Esophagus muscularis mucosa (tissue), 4 donors: ENCODE data around the gene LGALS13.

ENCODE experiments used
- EP300 ChIP-seq: sonication (generic); formaldehyde crosslinking; IDR thresholded peaks from one replicate; pipeline ENCODE4 v1.6.1; 2017; ENCODE audit warnings: antibody characterized with exemption
- POLR2A ChIP-seq: fragments of 450-650 bp; IDR thresholded peaks from one replicate; pipeline ENCODE4 v1.6.1; 2017; ENCODE audit warnings: antibody characterized with exemption, moderate library complexity, mild to moderate bottlenecking, low read depth
- TF ChIP-seq, protein P1 (sequence below), 3 experiments: fragments of 200-600 bp in 2 of 3; fragments of 450-650 bp in 1 of 3; sonication (generic) in 2 of 3; IDR thresholded peaks; one replicate each; pipeline ENCODE4 v1.5.1; 2017 to 2019; ENCODE audit warnings: antibody characterized with exemption in 3 of 3, mild to moderate bottlenecking in 2 of 3, moderate library complexity in 1 of 3

DNA sequence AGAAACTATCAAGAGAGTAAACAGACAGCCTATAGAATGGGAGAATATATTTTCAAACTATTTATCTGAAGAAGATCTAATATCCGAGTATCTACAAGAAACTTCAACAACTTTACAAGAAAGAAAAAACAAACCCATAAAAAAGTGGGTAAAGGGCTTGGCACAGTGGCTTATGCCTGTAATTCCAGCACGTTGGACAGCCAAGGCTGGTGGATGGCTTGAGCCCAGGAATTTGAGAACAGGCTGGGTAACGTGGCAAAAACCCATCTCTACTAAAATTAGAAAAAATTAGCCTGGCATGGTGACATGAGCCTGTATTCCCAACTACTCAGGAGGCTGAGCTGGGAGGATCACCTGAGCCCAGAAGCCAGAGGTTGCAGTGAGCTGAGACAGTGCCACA lies 45.6 kb downstream of the LGALS13 start:
- TF ChIP-seq, protein P1, sequence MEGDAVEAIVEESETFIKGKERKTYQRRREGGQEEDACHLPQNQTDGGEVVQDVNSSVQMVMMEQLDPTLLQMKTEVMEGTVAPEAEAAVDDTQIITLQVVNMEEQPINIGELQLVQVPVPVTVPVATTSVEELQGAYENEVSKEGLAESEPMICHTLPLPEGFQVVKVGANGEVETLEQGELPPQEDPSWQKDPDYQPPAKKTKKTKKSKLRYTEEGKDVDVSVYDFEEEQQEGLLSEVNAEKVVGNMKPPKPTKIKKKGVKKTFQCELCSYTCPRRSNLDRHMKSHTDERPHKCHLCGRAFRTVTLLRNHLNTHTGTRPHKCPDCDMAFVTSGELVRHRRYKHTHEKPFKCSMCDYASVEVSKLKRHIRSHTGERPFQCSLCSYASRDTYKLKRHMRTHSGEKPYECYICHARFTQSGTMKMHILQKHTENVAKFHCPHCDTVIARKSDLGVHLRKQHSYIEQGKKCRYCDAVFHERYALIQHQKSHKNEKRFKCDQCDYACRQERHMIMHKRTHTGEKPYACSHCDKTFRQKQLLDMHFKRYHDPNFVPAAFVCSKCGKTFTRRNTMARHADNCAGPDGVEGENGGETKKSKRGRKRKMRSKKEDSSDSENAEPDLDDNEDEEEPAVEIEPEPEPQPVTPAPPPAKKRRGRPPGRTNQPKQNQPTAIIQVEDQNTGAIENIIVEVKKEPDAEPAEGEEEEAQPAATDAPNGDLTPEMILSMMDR (IDR thresholded peaks at IDR 0.05): no peak
- no peak for TF ChIP-seq EP300
- no peak for TF ChIP-seq POLR2A
